PC-9 (cell line): ENCODE measurements around the gene FAM177B.

Experiments used
- EZH2 ChIP-seq: fragments of 200-600 bp; sonication (generic); IDR thresholded peaks from 2 replicates; pipeline ENCODE4 v1.8.0; 2017; ENCODE audit warnings: antibody characterized with exemption, low read depth
- TF ChIP-seq, protein P1 (sequence below): fragments of 200-600 bp; sonication (generic); conservative IDR thresholded peaks from 2 replicates; pipeline ENCODE4 v1.6.1; 2017; ENCODE audit warnings: mixed run types, antibody characterized with exemption, mild to moderate bottlenecking, moderate library complexity

- TF ChIP-seq, protein P1, sequence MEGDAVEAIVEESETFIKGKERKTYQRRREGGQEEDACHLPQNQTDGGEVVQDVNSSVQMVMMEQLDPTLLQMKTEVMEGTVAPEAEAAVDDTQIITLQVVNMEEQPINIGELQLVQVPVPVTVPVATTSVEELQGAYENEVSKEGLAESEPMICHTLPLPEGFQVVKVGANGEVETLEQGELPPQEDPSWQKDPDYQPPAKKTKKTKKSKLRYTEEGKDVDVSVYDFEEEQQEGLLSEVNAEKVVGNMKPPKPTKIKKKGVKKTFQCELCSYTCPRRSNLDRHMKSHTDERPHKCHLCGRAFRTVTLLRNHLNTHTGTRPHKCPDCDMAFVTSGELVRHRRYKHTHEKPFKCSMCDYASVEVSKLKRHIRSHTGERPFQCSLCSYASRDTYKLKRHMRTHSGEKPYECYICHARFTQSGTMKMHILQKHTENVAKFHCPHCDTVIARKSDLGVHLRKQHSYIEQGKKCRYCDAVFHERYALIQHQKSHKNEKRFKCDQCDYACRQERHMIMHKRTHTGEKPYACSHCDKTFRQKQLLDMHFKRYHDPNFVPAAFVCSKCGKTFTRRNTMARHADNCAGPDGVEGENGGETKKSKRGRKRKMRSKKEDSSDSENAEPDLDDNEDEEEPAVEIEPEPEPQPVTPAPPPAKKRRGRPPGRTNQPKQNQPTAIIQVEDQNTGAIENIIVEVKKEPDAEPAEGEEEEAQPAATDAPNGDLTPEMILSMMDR = no peak
- no peak for TF ChIP-seq EZH2
Measured at GRCh38 chr1:222736972-222737371, at the start of gene FAM177B.
